ENCODE measurements around the gene KRTAP26-1.

Gene KRTAP26-1

DNA sequence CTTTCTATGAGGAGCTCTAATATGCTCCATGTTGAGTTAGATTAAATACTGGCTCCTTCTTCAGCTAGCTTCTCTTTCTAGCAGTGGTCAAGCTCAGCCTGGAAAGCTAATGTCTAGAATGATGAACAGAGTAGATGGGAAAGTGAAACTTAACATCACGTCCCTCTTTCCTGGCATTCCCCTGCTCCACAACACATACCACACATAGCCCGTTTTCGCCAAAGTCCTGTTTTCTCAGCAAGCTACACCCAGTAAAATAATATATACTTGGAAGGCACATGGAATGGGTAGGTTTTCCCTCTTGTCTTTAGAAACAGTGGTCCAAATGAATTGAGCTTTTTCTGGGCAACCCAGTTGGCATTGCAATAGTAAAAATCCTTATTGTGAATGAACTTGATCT, 13.6 kb upstream of the KRTAP26-1 start:
- no peak overlapping the region for H3K4me3 ChIP-seq (ENCODE audit: low read length in 2 of 2)
- H2BK15ac ChIP-seq (ENCODE audit: low read length): no peak overlapping the region
- no peak overlapping the region for H3K18ac ChIP-seq (ENCODE audit: low read length)
- no peak overlapping the region for H2AK5ac ChIP-seq (ENCODE audit: low read depth, low read length)
- no peaks in the 10 kb centered on the region for H3K27me3 ChIP-seq (ENCODE audit: control insufficient read depth in 3 of 3, insufficient read depth in 3 of 3, low read depth in 1 of 3, low read length in 3 of 3)
- H4K8ac ChIP-seq (ENCODE audit: low read depth, low read length): no peak overlapping the region
- H3K4ac ChIP-seq (ENCODE audit: low read length): no peak overlapping the region
- no CpG with 5 or more reads among the region's 3 CpGs for WGBS, 2 donors (ENCODE audit: extremely low coverage in 2 of 2, insufficient read length in 2 of 2, insufficient replicate concordance in 1 of 2)
- no peak overlapping the region for H2BK120ac ChIP-seq (ENCODE audit: low read depth, low read length)
- H3K14ac ChIP-seq (ENCODE audit: low read length): no peak overlapping the region
- DNase-seq (ENCODE audit: low spot score): no peak
- H3K23ac ChIP-seq (ENCODE audit: low read depth, low read length, poor library complexity): no peak overlapping the region
- H3K27ac ChIP-seq (replicated peaks; ENCODE audit: low read length): no peak overlapping the region
- no peak overlapping the region for H2AFZ ChIP-seq (ENCODE audit: low read length)
- H2BK12ac ChIP-seq (ENCODE audit: low read length): no peak overlapping the region
- no peaks in the 10 kb centered on the region for H3K36me3 ChIP-seq (replicated peaks in 1 of 2; ENCODE audit: control insufficient read depth in 2 of 2, insufficient read depth in 2 of 2, low read length in 2 of 2)
- no peak overlapping the region for H2BK5ac ChIP-seq (ENCODE audit: low read length)
- no peaks in the 10 kb centered on the region for H3K79me1 ChIP-seq (ENCODE audit: low read depth, low read length)
- no peak overlapping the region for H3K9ac ChIP-seq (ENCODE audit: low read depth, low read length, poor library complexity)
- no peaks in the 10 kb centered on the region for H3K4me1 ChIP-seq (ENCODE audit: control insufficient read depth in 2 of 2, insufficient read depth in 1 of 2, low read depth in 1 of 2, low read length in 2 of 2)
- H3K9me3 ChIP-seq (replicated peaks in 1 of 2; ENCODE audit: control insufficient read depth in 2 of 2, insufficient read depth in 1 of 2, low read depth in 1 of 2, low read length in 2 of 2): no peaks in the 10 kb centered on the region
- no peak overlapping the region for H3K4me2 ChIP-seq (ENCODE audit: insufficient read depth, low read length, poor library complexity, severe bottlenecking)
- H4K91ac ChIP-seq (ENCODE audit: low read depth, low read length, poor library complexity): no peak overlapping the region

DNA sequence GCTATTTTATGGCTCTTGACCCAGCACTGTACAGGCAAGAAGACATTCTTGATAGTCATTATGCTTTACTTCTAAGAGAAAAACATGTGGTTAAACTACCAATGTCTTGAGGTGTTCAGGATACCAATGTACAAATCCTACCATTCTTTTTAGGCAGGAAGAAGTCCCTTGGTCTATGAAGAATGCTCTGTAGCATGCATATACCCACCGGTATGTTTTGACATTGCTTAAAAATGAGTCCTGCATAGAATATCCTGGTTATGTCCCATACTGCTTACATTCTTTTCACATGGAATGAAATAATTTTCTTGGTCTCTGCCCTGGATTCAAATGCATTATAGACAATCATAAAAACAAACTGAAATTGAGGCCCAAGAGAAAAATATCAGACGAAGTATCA, 12.6 kb upstream of the KRTAP26-1 start:
- Histone ChIP-seq H3K9ac (ENCODE audit: low read depth, low read length, poor library complexity) (no peak overlapping the region), H2BK15ac (ENCODE audit: low read length) (no peak overlapping the region), H3K4ac (ENCODE audit: low read length) (no peak overlapping the region), H4K8ac (ENCODE audit: low read depth, low read length) (no peak overlapping the region), H3K9me3 (replicated peaks in 1 of 2; ENCODE audit: control insufficient read depth in 2 of 2, insufficient read depth in 1 of 2, low read depth in 1 of 2, low read length in 2 of 2) (no peaks in the 10 kb centered on the region), H3K36me3 (replicated peaks in 1 of 2; ENCODE audit: control insufficient read depth in 2 of 2, insufficient read depth in 2 of 2, low read length in 2 of 2) (no peaks in the 10 kb centered on the region), H2BK5ac (ENCODE audit: low read length) (no peak overlapping the region), H2BK12ac (ENCODE audit: low read length) (no peak overlapping the region), H3K4me3 (ENCODE audit: low read length in 2 of 2) (no peak overlapping the region), H3K14ac (ENCODE audit: low read length) (no peak overlapping the region), H3K23ac (ENCODE audit: low read depth, low read length, poor library complexity) (no peak overlapping the region), H3K27me3 (ENCODE audit: control insufficient read depth in 3 of 3, insufficient read depth in 3 of 3, low read depth in 1 of 3, low read length in 3 of 3) (no peaks in the 10 kb centered on the region), H3K4me2 (ENCODE audit: insufficient read depth, low read length, poor library complexity, severe bottlenecking) (no peak overlapping the region), H2AK5ac (ENCODE audit: low read depth, low read length) (no peak overlapping the region), H2BK120ac (ENCODE audit: low read depth, low read length) (no peak overlapping the region), H2AFZ (ENCODE audit: low read length) (no peak overlapping the region), H3K4me1 (ENCODE audit: control insufficient read depth in 2 of 2, insufficient read depth in 1 of 2, low read depth in 1 of 2, low read length in 2 of 2) (no peaks in the 10 kb centered on the region), H3K18ac (ENCODE audit: low read length) (no peak overlapping the region), H4K91ac (ENCODE audit: low read depth, low read length, poor library complexity) (no peak overlapping the region), H3K27ac (replicated peaks; ENCODE audit: low read length) (no peak overlapping the region), H3K79me1 (ENCODE audit: low read depth, low read length) (no peaks in the 10 kb centered on the region)
- no CpG with 5 or more reads among the region's 2 CpGs for WGBS, 2 donors (ENCODE audit: extremely low coverage in 2 of 2, insufficient read length in 2 of 2, insufficient replicate concordance in 1 of 2)
- no peak for DNase-seq (ENCODE audit: low spot score)

DNA sequence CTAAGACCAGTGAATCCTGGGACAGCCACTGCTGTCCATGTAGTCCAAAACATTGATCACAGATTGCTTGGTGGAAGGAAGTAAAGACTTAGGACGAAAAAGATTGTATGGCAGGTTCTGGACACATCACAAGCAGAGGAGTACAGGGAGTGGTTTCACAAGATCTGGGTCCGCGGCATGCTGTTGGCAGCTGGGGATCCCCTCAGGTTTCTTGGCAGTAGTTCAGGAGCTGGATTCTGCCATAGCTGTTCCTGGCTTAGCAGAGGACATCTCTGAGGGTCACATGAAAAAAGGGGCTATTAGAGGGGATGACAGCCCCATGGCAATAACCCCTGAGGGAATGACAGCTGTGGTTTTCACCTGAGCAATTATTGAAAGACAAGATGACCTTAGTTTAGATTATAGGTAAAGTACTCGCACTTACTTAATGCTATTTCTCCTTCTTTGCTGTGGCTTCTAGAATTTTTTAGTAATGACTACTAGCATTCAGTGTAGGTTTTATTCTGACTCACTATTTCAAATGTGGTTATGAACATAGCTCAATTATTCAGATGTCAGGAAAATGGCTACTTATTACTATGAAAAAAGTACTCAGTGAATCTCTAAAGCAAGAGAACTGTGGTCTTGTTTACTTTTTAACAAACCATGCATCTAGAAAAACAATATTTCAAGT, 9.2 kb upstream of the KRTAP26-1 start:
- no peaks in the 10 kb centered on the region for H3K27me3 ChIP-seq (ENCODE audit: control insufficient read depth in 3 of 3, insufficient read depth in 3 of 3, low read depth in 1 of 3, low read length in 3 of 3)
- H3K9ac ChIP-seq (ENCODE audit: low read depth, low read length, poor library complexity): no peak overlapping the region
- no peak overlapping the region for H3K23ac ChIP-seq (ENCODE audit: low read depth, low read length, poor library complexity)
- no peaks in the 10 kb centered on the region for H3K36me3 ChIP-seq (replicated peaks in 1 of 2; ENCODE audit: control insufficient read depth in 2 of 2, insufficient read depth in 2 of 2, low read length in 2 of 2)
- H3K4me1 ChIP-seq (ENCODE audit: control insufficient read depth in 2 of 2, insufficient read depth in 1 of 2, low read depth in 1 of 2, low read length in 2 of 2): no peaks in the 10 kb centered on the region
- H4K8ac ChIP-seq (ENCODE audit: low read depth, low read length): no peak overlapping the region
- no peak overlapping the region for H2BK120ac ChIP-seq (ENCODE audit: low read depth, low read length)
- H3K4me2 ChIP-seq (ENCODE audit: insufficient read depth, low read length, poor library complexity, severe bottlenecking): no peak overlapping the region
- no peak for DNase-seq (ENCODE audit: low spot score)
- H3K4ac ChIP-seq (ENCODE audit: low read length): no peak overlapping the region
- no peak overlapping the region for H3K27ac ChIP-seq (replicated peaks; ENCODE audit: low read length)
- no peak overlapping the region for H4K91ac ChIP-seq (ENCODE audit: low read depth, low read length, poor library complexity)
- no peak overlapping the region for H2AFZ ChIP-seq (ENCODE audit: low read length)
- H3K18ac ChIP-seq (ENCODE audit: low read length): no peak overlapping the region
- no peak overlapping the region for H2BK15ac ChIP-seq (ENCODE audit: low read length)
- WGBS, 2 donors (ENCODE audit: extremely low coverage in 2 of 2, insufficient read length in 2 of 2, insufficient replicate concordance in 1 of 2): no CpG with 5 or more reads among the region's 4 CpGs
- H2BK5ac ChIP-seq (ENCODE audit: low read length): no peak overlapping the region
- no peak overlapping the region for H3K4me3 ChIP-seq (ENCODE audit: low read length in 2 of 2)
- H3K9me3 ChIP-seq (replicated peaks in 1 of 2; ENCODE audit: control insufficient read depth in 2 of 2, insufficient read depth in 1 of 2, low read depth in 1 of 2, low read length in 2 of 2): peaks cover 0 to 2% of the 10 kb centered on the region in 2 donors
- no peak overlapping the region for H3K14ac ChIP-seq (ENCODE audit: low read length)
- H3K79me1 ChIP-seq (ENCODE audit: low read depth, low read length): no peaks in the 10 kb centered on the region
- H2AK5ac ChIP-seq (ENCODE audit: low read depth, low read length): no peak overlapping the region
- no peak overlapping the region for H2BK12ac ChIP-seq (ENCODE audit: low read length)

GRCh38 chr21:30326390-30326789, 6.3 kb upstream of the KRTAP26-1 start:
- Histone ChIP-seq H3K27ac (replicated peaks; ENCODE audit: low read length) (no peak overlapping the region), H3K9ac (ENCODE audit: low read depth, low read length, poor library complexity) (no peak overlapping the region), H3K4me2 (ENCODE audit: insufficient read depth, low read length, poor library complexity, severe bottlenecking) (no peak overlapping the region), H2BK5ac (ENCODE audit: low read length) (no peak overlapping the region), H3K36me3 (replicated peaks in 1 of 2; ENCODE audit: control insufficient read depth in 2 of 2, insufficient read depth in 2 of 2, low read length in 2 of 2) (no peaks in the 10 kb centered on the region), H3K4me3 (ENCODE audit: low read length in 2 of 2) (no peak overlapping the region), H3K4ac (ENCODE audit: low read length) (no peak overlapping the region), H3K79me1 (ENCODE audit: low read depth, low read length) (no peaks in the 10 kb centered on the region), H3K23ac (ENCODE audit: low read depth, low read length, poor library complexity) (no peak overlapping the region), H2BK12ac (ENCODE audit: low read length) (no peak overlapping the region), H2BK15ac (ENCODE audit: low read length) (no peak overlapping the region), H2AK5ac (ENCODE audit: low read depth, low read length) (no peak overlapping the region), H4K91ac (ENCODE audit: low read depth, low read length, poor library complexity) (no peak overlapping the region), H4K8ac (ENCODE audit: low read depth, low read length) (no peak overlapping the region), H2BK120ac (ENCODE audit: low read depth, low read length) (no peak overlapping the region), H3K27me3 (ENCODE audit: control insufficient read depth in 3 of 3, insufficient read depth in 3 of 3, low read depth in 1 of 3, low read length in 3 of 3) (no peaks in the 10 kb centered on the region), H2AFZ (ENCODE audit: low read length) (no peak overlapping the region), H3K4me1 (ENCODE audit: control insufficient read depth in 2 of 2, insufficient read depth in 1 of 2, low read depth in 1 of 2, low read length in 2 of 2) (no peaks in the 10 kb centered on the region), H3K18ac (ENCODE audit: low read length) (no peak overlapping the region), H3K14ac (ENCODE audit: low read length) (no peak overlapping the region), H3K9me3 (replicated peaks in 1 of 2; ENCODE audit: control insufficient read depth in 2 of 2, insufficient read depth in 1 of 2, low read depth in 1 of 2, low read length in 2 of 2) (peaks cover 0 to 2% of the 10 kb centered on the region in 2 donors)
- DNase-seq (ENCODE audit: low spot score): no peak

Measured in neuronal stem cell (in vitro differentiated cells).